ENCODE data around the gene TSPAN31.

Gene TSPAN31

DNA sequence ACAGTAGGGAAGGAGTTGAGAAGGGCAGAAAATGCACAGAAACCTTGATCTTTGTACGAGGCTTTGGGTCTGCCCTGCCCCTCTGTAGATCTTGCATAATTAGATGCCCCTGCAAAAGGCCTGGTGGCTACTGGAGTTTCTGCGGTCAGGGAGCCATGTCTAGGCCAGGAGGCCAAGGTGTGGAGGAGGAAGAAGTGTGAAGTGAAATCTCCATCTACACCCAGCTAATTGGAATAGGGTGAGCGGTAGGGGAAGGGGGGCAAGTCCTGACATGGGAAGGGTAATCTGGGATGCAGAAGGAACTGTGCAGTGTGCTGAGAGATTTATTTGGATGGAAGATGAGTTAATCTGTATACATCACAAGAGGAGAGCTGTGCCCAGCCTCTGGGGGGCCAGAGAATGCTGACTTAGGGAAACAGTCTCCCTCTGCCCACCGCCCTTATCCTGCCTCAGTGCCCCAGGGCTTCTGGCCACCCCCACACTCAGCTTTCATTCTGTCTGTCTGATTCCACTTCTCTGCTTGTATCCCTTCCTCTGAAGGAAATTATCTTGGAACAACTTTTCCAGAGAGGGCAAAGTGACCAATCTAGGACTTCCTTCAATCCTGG, 16.7 kb downstream of the TSPAN31 start:
- no peak for ATAC-seq
- TF ChIP-seq ESRRG (CRISPR knock-in tag; IDR thresholded peaks at IDR 0.05), result no peak
- TF ChIP-seq ZFP3 (CRISPR knock-in tag; IDR thresholded peaks at IDR 0.05), result no peak
- TF ChIP-seq, protein P1, sequence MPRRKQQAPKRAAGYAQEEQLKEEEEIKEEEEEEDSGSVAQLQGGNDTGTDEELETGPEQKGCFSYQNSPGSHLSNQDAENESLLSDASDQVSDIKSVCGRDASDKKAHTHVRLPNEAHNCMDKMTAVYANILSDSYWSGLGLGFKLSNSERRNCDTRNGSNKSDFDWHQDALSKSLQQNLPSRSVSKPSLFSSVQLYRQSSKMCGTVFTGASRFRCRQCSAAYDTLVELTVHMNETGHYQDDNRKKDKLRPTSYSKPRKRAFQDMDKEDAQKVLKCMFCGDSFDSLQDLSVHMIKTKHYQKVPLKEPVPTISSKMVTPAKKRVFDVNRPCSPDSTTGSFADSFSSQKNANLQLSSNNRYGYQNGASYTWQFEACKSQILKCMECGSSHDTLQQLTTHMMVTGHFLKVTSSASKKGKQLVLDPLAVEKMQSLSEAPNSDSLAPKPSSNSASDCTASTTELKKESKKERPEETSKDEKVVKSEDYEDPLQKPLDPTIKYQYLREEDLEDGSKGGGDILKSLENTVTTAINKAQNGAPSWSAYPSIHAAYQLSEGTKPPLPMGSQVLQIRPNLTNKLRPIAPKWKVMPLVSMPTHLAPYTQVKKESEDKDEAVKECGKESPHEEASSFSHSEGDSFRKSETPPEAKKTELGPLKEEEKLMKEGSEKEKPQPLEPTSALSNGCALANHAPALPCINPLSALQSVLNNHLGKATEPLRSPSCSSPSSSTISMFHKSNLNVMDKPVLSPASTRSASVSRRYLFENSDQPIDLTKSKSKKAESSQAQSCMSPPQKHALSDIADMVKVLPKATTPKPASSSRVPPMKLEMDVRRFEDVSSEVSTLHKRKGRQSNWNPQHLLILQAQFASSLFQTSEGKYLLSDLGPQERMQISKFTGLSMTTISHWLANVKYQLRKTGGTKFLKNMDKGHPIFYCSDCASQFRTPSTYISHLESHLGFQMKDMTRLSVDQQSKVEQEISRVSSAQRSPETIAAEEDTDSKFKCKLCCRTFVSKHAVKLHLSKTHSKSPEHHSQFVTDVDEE (CRISPR knock-in tag; IDR thresholded peaks at IDR 0.05), result no peak

DNA sequence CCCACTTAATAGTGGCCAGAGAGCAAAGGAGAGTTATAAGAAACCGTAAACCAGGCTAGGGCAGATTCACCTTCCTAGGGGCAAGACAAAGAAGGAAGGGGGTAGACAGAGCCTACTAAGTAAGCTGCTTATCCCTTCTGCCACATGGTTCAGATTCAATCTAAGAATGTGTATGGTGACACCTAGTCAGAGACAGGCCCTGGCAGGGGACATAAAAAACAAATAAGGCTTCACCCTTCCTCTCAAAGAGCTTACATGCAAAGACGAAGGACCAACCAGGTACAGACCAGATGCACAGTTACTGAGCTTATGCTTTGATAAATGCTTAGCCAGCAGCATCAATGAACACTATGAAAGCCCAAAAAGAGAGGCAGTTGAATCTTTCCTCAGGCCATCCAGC, 17.6 kb downstream of the TSPAN31 start:
- TF ChIP-seq ISL1 (CRISPR knock-in tag; IDR thresholded peaks at IDR 0.05), result no peak
- TF ChIP-seq, protein P2, sequence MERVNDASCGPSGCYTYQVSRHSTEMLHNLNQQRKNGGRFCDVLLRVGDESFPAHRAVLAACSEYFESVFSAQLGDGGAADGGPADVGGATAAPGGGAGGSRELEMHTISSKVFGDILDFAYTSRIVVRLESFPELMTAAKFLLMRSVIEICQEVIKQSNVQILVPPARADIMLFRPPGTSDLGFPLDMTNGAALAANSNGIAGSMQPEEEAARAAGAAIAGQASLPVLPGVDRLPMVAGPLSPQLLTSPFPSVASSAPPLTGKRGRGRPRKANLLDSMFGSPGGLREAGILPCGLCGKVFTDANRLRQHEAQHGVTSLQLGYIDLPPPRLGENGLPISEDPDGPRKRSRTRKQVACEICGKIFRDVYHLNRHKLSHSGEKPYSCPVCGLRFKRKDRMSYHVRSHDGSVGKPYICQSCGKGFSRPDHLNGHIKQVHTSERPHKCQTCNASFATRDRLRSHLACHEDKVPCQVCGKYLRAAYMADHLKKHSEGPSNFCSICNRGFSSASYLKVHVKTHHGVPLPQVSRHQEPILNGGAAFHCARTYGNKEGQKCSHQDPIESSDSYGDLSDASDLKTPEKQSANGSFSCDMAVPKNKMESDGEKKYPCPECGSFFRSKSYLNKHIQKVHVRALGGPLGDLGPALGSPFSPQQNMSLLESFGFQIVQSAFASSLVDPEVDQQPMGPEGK (CRISPR knock-in tag; IDR thresholded peaks at IDR 0.05; ENCODE audit: borderline replicate concordance), result no peak
- no peak for TF ChIP-seq SNAI2 (CRISPR knock-in tag; IDR thresholded peaks at IDR 0.05)
- no peak for TF ChIP-seq GLIS3 (CRISPR knock-in tag; IDR thresholded peaks at IDR 0.05)
- no peak for TF ChIP-seq ZNF8 (CRISPR knock-in tag; IDR thresholded peaks at IDR 0.05)
- TF ChIP-seq BACH2 (CRISPR knock-in tag; IDR thresholded peaks at IDR 0.05; ENCODE audit: borderline replicate concordance), result no peak
- no peak for TF ChIP-seq TCF4 (CRISPR knock-in tag; IDR thresholded peaks at IDR 0.05; ENCODE audit: borderline replicate concordance)
- TF ChIP-seq, protein P1 (CRISPR knock-in tag; IDR thresholded peaks at IDR 0.05), result no peak
- TF ChIP-seq ZNF70 (CRISPR knock-in tag; IDR thresholded peaks at IDR 0.05), result no peak
- TF ChIP-seq ZC3H10 (CRISPR knock-in tag; IDR thresholded peaks at IDR 0.05), result no peak
- no peak for TF ChIP-seq ZFP30 (CRISPR knock-in tag; IDR thresholded peaks at IDR 0.05)
- TF ChIP-seq, protein P3, sequence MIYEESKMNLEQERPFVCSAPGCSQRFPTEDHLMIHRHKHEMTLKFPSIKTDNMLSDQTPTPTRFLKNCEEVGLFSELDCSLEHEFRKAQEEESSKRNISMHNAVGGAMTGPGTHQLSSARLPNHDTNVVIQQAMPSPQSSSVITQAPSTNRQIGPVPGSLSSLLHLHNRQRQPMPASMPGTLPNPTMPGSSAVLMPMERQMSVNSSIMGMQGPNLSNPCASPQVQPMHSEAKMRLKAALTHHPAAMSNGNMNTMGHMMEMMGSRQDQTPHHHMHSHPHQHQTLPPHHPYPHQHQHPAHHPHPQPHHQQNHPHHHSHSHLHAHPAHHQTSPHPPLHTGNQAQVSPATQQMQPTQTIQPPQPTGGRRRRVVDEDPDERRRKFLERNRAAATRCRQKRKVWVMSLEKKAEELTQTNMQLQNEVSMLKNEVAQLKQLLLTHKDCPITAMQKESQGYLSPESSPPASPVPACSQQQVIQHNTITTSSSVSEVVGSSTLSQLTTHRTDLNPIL (CRISPR knock-in tag; IDR thresholded peaks at IDR 0.05; ENCODE audit: low read depth), result no peak
- TF ChIP-seq ESRRG (CRISPR knock-in tag; IDR thresholded peaks at IDR 0.05), result no peak
- ATAC-seq, result no peak

DNA sequence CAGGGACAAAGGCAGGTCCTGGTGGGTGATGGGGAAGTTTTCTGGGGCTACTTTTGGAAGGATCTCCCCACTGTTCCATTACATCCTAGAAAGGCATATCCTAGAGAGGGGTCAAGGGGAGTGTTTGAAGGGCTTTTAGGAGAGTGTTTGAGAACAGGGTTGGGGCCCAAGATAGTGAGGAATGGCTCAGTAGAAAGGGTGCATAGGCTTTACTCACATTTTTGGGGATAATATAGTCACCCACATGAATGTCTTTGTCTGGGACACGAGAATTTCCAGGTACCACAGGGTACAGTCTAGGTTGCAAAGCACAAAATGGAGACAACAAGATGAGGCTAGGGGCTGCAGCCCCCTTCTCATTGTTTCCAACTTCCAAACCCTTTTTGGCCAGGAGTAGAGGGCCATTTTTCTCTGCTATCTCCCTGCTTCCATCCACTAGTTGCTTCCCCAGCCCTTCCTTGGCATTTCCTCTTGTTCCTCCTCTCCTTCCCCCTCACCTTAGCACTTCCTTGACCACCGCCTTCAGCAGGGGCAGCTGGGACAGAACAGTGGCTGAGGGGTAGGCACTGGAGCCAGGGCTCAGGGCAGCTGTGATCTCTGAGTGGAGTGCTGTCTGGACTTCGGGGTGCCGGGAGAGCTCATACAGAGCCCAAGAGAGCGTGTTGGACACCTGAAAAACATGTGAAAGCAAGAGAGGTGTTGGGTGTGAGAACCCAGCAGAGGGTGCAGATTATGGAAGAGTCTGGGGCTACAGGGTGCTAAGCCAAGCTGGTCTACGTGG, 19.2 kb downstream of the TSPAN31 start:
- ATAC-seq, result no peak
- TF ChIP-seq ZNF565 (CRISPR knock-in tag; conservative IDR thresholded peaks at IDR 0.05; ENCODE audit: low read depth) (no peak), ZNF70 (CRISPR knock-in tag; IDR thresholded peaks at IDR 0.05) (no peak), OSR1 (CRISPR knock-in tag; IDR thresholded peaks at IDR 0.05) (no peak), SNAI2 (CRISPR knock-in tag; IDR thresholded peaks at IDR 0.05) (no peak), CSDC2 (CRISPR knock-in tag; IDR thresholded peaks at IDR 0.05) (no peak)
- TF ChIP-seq, protein P4, sequence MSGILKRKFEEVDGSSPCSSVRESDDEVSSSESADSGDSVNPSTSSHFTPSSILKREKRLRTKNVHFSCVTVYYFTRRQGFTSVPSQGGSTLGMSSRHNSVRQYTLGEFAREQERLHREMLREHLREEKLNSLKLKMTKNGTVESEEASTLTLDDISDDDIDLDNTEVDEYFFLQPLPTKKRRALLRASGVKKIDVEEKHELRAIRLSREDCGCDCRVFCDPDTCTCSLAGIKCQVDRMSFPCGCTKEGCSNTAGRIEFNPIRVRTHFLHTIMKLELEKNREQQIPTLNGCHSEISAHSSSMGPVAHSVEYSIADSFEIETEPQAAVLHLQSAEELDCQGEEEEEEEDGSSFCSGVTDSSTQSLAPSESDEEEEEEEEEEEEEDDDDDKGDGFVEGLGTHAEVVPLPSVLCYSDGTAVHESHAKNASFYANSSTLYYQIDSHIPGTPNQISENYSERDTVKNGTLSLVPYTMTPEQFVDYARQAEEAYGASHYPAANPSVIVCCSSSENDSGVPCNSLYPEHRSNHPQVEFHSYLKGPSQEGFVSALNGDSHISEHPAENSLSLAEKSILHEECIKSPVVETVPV (CRISPR knock-in tag; IDR thresholded peaks at IDR 0.05), result no peak
- TF ChIP-seq, protein P1 (CRISPR knock-in tag; IDR thresholded peaks at IDR 0.05), result no peak

All from SK-N-SH treated with all-trans-retinoic acid at 6 μM for 48 hours (cell line).